ENCODE results near the gene SH2D7.
"Not testable (repeated sequence)": the region's sequence is repeated elsewhere in the genome, so short reads cannot be mapped to it uniquely, and the experiment has no call there.

The SH2D7 gene

GRCh38 chr15:78146425-78147154 lies 54.2 kb downstream of the SH2D7 start:
- DNase-seq, result no peak

- no peak for DNase-seq
Observed at GRCh38 chr15:78147566-78147965, 55.2 kb downstream of the SH2D7 start.

- DNase-seq, result no peak
Observed at GRCh38 chr15:78148392-78149067, 56.2 kb downstream of the SH2D7 start.

- DNase-seq, result peak; percentile 100
Observed at GRCh38 chr15:78149068-78149804, 56.9 kb downstream of the SH2D7 start, which contains the start of gene IDH3A. Gene IDH3A (plus strand): TSS chr15:78149362. CDS start chr15:78149404, 42 bp downstream.

GRCh38 chr15:78149805-78150751 lies 57.7 kb downstream of the SH2D7 start:
- DNase-seq, result no peak

- not testable (repeated sequence) for DNase-seq
Observed at GRCh38 chr15:78151075-78151474, 58.7 kb downstream of the SH2D7 start.
